Coronary artery (tissue), 2 donors: Measurements from ENCODE around the gene ARID1B.

Source experiments
- DNase-seq: peaks from one replicate; pipeline ENCODE4 v3.0.0-alpha.2; 2017; ENCODE audit warnings: low spot score
- H3K27ac ChIP-seq, 2 donors: fragments of 200-600 bp; sonication (generic); one replicate each; pipeline ENCODE4 v1.5.1; 2016 to 2019
- H3K4me3 ChIP-seq: fragments of 200-600 bp; sonication (generic); 2 replicates; pipeline ENCODE4 v1.5.1; 2016; ENCODE audit warnings: mild to moderate bottlenecking, moderate library complexity
- TF ChIP-seq, protein P1 (sequence below): fragments of 200-600 bp; sonication (generic); IDR thresholded peaks from one replicate; pipeline ENCODE4 v1.5.1; 2019; ENCODE audit warnings: antibody characterized with exemption

ARID1B gene

DNA sequence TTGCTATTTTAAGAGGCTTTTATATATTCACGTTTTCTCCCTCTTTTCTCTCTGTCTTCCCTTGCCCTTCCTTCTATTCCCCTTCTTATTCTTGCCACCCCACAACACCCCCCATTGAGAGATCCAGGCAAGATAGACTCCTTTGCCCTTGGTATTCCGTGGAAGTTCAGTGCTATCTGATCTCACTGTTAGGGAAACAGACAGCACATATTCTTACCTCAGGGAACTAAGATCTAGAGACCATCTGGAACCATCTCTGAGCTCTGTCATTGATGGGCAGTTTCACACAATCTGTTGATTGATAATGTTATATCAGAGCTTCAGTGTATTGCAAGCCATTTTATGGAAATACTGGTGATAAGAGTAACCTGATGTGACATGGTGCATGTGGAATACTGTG lies 228.8 kb downstream of the ARID1B start:
- TF ChIP-seq, protein P1, sequence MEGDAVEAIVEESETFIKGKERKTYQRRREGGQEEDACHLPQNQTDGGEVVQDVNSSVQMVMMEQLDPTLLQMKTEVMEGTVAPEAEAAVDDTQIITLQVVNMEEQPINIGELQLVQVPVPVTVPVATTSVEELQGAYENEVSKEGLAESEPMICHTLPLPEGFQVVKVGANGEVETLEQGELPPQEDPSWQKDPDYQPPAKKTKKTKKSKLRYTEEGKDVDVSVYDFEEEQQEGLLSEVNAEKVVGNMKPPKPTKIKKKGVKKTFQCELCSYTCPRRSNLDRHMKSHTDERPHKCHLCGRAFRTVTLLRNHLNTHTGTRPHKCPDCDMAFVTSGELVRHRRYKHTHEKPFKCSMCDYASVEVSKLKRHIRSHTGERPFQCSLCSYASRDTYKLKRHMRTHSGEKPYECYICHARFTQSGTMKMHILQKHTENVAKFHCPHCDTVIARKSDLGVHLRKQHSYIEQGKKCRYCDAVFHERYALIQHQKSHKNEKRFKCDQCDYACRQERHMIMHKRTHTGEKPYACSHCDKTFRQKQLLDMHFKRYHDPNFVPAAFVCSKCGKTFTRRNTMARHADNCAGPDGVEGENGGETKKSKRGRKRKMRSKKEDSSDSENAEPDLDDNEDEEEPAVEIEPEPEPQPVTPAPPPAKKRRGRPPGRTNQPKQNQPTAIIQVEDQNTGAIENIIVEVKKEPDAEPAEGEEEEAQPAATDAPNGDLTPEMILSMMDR, result no peak
- H3K4me3 ChIP-seq, result no peak overlapping the region
- DNase-seq, result no peak
- no peak overlapping the region for H3K27ac ChIP-seq

DNA sequence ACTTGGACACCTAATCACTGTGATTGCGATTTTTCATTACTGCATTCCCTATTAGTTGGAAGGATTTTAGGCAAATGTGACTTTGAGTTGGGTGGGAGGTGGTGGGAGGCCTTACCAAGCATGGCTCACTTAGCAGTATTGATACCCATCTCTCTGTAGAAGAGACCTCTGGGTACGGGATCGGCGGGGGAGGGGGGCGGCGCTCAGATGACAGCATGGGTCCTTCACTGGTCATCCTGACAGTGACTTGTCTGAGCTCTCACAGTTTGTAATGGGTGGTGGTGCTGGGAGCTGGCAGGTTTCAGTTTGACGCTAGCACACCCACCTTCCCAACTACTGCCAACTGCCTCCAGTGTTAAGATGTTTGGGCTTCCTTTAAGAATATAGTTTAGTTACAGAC lies 231.4 kb downstream of the ARID1B start:
- no peak overlapping the region for H3K4me3 ChIP-seq
- DNase-seq, result no peak
- TF ChIP-seq, protein P1, result no peak
- H3K27ac ChIP-seq, result no peak overlapping the region

DNA sequence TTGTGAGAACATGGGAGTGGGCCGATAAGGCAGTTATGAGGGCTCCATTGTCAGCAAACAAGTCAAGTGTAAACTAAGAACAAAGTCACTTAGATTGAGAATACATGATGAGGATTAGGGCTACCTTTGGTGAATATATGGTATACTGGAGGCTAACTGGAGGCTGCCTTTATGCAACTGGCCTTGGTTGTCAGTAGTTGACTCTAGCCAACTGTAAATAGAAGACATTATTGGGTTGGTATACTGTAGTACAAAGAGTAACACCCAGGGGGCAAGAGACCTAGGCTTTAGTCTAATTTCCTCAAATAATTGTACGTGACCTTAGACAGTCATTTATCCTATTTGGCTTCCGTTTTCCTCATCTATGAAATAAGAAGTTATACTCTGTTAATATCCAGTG lies 235.2 kb downstream of the ARID1B start:
- Histone ChIP-seq H3K4me3 (no peak overlapping the region), H3K27ac (no peak overlapping the region)
- DNase-seq, result no peak
- TF ChIP-seq, protein P1, result no peak

DNA sequence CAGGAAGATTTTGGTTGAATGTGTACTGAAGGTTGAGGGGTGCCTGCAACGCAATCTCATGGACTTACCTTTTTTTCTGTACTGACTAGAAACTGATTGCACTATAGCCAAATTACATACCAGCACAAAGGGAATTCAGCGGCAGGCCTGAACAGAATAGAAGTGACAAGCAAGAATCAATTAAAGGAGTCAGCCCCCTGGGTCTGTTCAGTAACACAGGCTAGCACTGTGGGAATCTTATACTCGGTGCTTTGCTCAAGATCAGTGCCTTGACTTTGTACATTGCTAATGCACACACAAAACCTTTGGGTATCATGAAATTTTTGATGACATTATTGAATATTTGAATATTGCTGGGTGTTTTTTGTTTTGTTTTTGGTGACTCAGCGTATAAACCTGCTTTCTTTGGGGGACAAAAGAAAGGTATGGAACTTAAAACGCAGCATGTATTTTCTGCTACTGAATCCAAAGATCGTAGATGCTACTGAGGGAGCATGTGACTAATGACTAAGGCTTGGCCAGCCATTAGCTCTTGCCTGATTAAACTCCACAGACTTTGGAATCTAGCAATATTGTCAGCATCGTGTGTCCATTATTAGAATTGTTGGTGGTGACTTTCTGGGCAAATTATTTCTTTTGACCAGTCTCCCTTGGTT lies 236.6 kb downstream of the ARID1B start:
- TF ChIP-seq, protein P1, result no peak
- Histone ChIP-seq H3K27ac (no peak overlapping the region), H3K4me3 (no peak overlapping the region)
- DNase-seq, result no peak

DNA sequence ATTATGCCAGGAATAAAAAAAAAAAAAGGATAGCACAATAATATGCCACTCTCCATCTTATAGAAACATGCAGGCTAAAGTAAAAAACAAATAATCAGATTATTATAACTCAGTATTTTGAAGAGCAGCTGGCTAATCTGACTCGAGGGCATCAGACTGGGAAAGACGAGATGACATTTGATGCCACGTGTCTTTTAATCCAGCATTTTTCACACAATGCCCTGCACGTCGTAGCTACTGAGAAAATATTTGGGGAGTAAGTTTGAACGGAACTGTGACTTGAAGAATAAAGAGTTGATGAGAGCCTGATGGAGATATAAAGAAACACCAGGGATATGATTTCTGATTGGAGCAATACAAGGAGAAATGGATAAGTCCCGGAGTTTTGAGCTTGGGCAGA lies 237.7 kb downstream of the ARID1B start:
- TF ChIP-seq, protein P1, result no peak
- no peak for DNase-seq
- Histone ChIP-seq H3K27ac (no peak overlapping the region), H3K4me3 (no peak overlapping the region)

DNA sequence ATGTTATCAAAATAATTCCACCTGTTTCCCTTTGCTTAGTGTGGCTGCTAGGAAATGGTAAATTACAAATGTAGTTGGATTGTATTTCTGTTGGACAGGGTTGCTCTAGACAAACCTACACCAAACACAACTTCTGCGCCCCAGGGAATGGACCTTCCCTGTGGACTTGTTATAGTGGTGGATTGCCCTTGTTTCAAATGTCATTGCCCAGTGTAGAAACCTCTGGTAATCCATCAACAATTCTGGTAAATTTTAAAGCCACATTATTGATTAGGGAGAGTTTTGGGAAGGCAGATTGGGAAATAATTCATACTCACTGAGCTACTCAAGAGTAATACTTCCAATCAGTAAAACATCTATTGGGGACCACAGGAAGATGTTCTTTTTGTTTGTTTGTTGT lies 239.8 kb downstream of the ARID1B start:
- no peak for DNase-seq
- TF ChIP-seq, protein P1, result no peak
- Histone ChIP-seq H3K27ac (no peak overlapping the region), H3K4me3 (no peak overlapping the region)

DNA sequence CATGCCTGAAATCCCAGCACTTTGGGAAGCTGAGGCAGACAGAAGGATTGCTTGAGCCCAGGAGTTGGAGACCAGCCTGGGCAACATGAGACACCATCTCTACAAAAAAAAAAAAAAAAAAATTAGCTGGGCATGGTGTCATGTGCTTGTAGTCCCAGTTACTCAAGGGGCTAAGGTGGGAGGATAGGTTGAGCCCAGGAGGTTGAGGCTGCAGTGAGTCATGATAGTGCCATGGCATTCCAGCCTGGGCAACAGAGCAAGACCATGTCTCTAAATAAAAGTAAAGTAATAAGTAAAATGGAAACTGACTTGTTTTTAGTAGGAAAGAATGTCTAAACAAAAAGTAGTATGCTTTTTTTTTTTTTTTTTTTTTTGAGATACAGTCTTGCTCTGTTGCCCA lies 240.7 kb downstream of the ARID1B start:
- DNase-seq, result no peak
- no peak overlapping the region for H3K4me3 ChIP-seq

More for the DNA sequence above, 240.7 kb downstream of the ARID1B start:
- H3K27ac ChIP-seq, result no peak overlapping the region
- TF ChIP-seq, protein P1, result no peak
